ENCODE results near the gene MMP15. TPM values are rescaled to one million over a fixed set of nuclear protein-coding genes. Genes with fewer than 3 reads are reported as not detected.
"Not testable (repeated sequence)": the region's sequence is repeated elsewhere in the genome, so short reads cannot be mapped to it uniquely, and the experiment has no call there.

Gene MMP15
- 16.2 to 17.8 TPM (median 16.3 TPM) in 3 replicates for total RNA-seq

- TF ChIP-seq CTCF (IDR thresholded peaks at IDR 0.05; ENCODE audit: unreplicated experiment), result no peak
- H3K9me3 Mint-ChIP-seq, result no peaks in the 10 kb centered on the region
- H3K4me3 Mint-ChIP-seq, result peak within 1 kb of the TSS; percentile 81
- H3K27me3 Mint-ChIP-seq (ENCODE audit: low read depth), result peaks cover 8% of the 10 kb centered on the region
- no peaks in the 10 kb centered on the region for H3K36me3 Mint-ChIP-seq
- peak; percentile 60 to 81 for DNase-seq (ENCODE audit: low spot score in 2 of 2, unreplicated experiment in 2 of 2)
- H3K4me1 Mint-ChIP-seq, result peaks cover 34% of the 10 kb centered on the region
- peak within 1 kb of the TSS; percentile 79 for H3K27ac Mint-ChIP-seq
Observed at GRCh38 chr16:58025351-58026138, at the start of gene MMP15. TSS of gene MMP15 (plus strand) at chr16:58025754. CDS start at chr16:58026351, 597 bp downstream.

- Mint-ChIP-seq H3K4me1 (no peaks in the 10 kb centered on the region), H3K36me3 (no peaks in the 10 kb centered on the region), H3K4me3 (no peak overlapping the region), H3K9me3 (no peaks in the 10 kb centered on the region), H3K27ac (no peak overlapping the region), H3K27me3 (ENCODE audit: low read depth) (peaks cover 2% of the 10 kb centered on the region)
- DNase-seq (ENCODE audit: low spot score in 2 of 2, unreplicated experiment in 2 of 2), result no peak
- TF ChIP-seq CTCF (IDR thresholded peaks at IDR 0.05; ENCODE audit: unreplicated experiment), result no peak
Observed at GRCh38 chr16:57976331-57976796, 49.2 kb upstream of the MMP15 start.

GRCh38 chr16:57977418-57978069 lies 48.0 kb upstream of the MMP15 start:
- TF ChIP-seq CTCF (IDR thresholded peaks at IDR 0.05; ENCODE audit: unreplicated experiment), result no peak
- Mint-ChIP-seq H3K4me3 (no peak overlapping the region), H3K9me3 (no peaks in the 10 kb centered on the region), H3K4me1 (no peaks in the 10 kb centered on the region), H3K36me3 (no peaks in the 10 kb centered on the region), H3K27ac (no peak overlapping the region), H3K27me3 (ENCODE audit: low read depth) (peaks cover 2% of the 10 kb centered on the region)
- no peak for DNase-seq (ENCODE audit: low spot score in 2 of 2, unreplicated experiment in 2 of 2)

- H3K9me3 Mint-ChIP-seq; H3K4me1 Mint-ChIP-seq; H3K4me3 Mint-ChIP-seq; H3K36me3 Mint-ChIP-seq; H3K27ac Mint-ChIP-seq; H3K27me3 Mint-ChIP-seq (ENCODE audit: low read depth); DNase-seq (ENCODE audit: low spot score in 2 of 2, unreplicated experiment in 2 of 2): not testable (repeated sequence)
Observed at GRCh38 chr16:57978070-57978465, 47.5 kb upstream of the MMP15 start.

- TF ChIP-seq CTCF (IDR thresholded peaks at IDR 0.05; ENCODE audit: unreplicated experiment), result no peak
- DNase-seq (ENCODE audit: low spot score in 2 of 2, unreplicated experiment in 2 of 2), result no peak
- no peak overlapping the region for H3K27ac Mint-ChIP-seq
Observed at GRCh38 chr16:57979006-57979585, 46.5 kb upstream of the MMP15 start.

GRCh38 chr16:57981636-57982035 lies 43.9 kb upstream of the MMP15 start:
- Mint-ChIP-seq H3K4me3 (no peak overlapping the region), H3K27ac (no peak overlapping the region), H3K27me3 (ENCODE audit: low read depth) (peaks cover 24% of the 10 kb centered on the region), H3K4me1 (peaks cover 10% of the 10 kb centered on the region), H3K36me3 (no peaks in the 10 kb centered on the region), H3K9me3 (no peaks in the 10 kb centered on the region)
- no peak for DNase-seq (ENCODE audit: low spot score in 2 of 2, unreplicated experiment in 2 of 2)
- TF ChIP-seq CTCF (IDR thresholded peaks at IDR 0.05; ENCODE audit: unreplicated experiment), result no peak

More at GRCh38 chr16:57979006-57979585, 46.5 kb upstream of the MMP15 start:
- Mint-ChIP-seq H3K4me3 (no peak overlapping the region), H3K27me3 (ENCODE audit: low read depth) (peaks cover 1% of the 10 kb centered on the region), H3K9me3 (no peaks in the 10 kb centered on the region), H3K4me1 (no peaks in the 10 kb centered on the region), H3K36me3 (no peaks in the 10 kb centered on the region)

All from mesothelial cell of epicardium (in vitro differentiated cells).